PC-3 (cell line): ENCODE measurements around the gene GPR84.

Experiments used
- CTCF ChIP-seq: fragments of 300-600 bp; sonication (generic); conservative IDR thresholded peaks from 2 replicates; pipeline ENCODE4 v1.5.1; 2017; ENCODE audit warnings: antibody characterized with exemption, low read depth, mild to moderate bottlenecking, low read length
- EZH2 ChIP-seq: fragments of 300-600 bp; sonication (generic); IDR thresholded peaks from one replicate; pipeline ENCODE4 v1.6.1; 2017; ENCODE audit warnings: antibody characterized with exemption, mild to moderate bottlenecking, low read length; ENCODE audit not compliant: unreplicated experiment

DNA sequence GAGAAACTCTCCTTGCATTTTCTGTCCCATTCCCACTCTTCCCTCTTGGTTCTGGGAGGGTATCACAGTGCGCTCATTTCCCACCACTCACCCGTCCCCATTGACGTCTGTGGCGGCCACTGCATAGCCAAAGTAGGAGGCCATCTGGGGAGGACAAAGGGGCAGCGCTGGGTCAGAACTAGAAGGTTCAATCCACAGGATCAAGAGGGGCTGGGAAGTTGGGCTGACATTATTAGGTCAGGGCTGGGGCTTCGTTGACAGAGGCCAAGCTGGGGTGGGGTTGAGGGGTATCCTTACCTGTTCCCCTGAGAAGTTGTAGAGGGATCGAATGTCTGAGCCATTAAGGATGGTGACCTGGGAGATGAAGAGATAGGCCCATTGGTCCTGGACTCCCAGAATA lies 41.3 kb upstream of the GPR84 start:
- no peak for TF ChIP-seq CTCF
- TF ChIP-seq EZH2 = no peak
